GM12892 (cell line): ENCODE measurements around the gene UBA6.

Experiments used
- POLR2AphosphoS5 ChIP-seq: IDR thresholded peaks from 2 replicates; pipeline ENCODE4 v1.6.1; 2011; ENCODE audit warnings: low read depth, low read length, control low read depth
- TAF1 ChIP-seq: IDR thresholded peaks from 2 replicates; pipeline ENCODE4 v1.6.1; 2011; ENCODE audit warnings: low read depth, mild to moderate bottlenecking, control low read depth, low read length, borderline replicate concordance

- TF ChIP-seq TAF1, result no peak
- TF ChIP-seq POLR2AphosphoS5, result no peak
Observed at GRCh38 chr4:67608027-67608426, 92.9 kb downstream of the UBA6 start.
